SK-N-MC (cell line): ENCODE measurements around the gene LSR.

ENCODE experiments used
- EZH2 ChIP-seq: fragments of 200-600 bp; sonication (generic); IDR thresholded peaks from one replicate; pipeline ENCODE4 v1.6.1; 2017; ENCODE audit warnings: antibody characterized with exemption
- POLR2AphosphoS5 ChIP-seq: IDR thresholded peaks from 2 replicates; pipeline ENCODE4 v1.6.1; 2012; ENCODE audit warnings: mild to moderate bottlenecking, low read depth, low read length, borderline replicate concordance

DNA sequence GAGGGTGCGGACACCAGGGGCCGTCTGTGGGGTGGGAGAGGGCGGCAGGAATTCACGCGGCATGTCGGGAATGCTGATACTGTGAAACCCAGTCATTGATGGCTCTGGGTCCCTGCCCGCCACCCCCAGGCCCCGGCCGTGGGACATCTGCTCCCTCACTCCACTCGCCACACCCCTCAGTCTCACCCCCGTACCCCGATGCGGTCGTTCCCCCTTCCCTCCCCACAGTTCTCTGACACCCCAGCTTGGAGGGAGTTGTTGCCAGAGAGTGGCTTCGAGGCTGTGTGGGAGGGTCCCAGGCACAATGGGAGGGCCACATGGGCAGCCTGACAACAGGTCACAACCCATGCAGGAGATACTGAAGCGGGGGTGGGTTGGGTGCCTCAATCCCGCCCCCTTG, 45.0 kb downstream of the LSR start:
- TF ChIP-seq POLR2AphosphoS5 (no peak), EZH2 (no peak)
